ENCODE results near the gene ZBTB20. TPM values are rescaled to one million over a fixed set of nuclear protein-coding genes. Genes with fewer than 3 reads are reported as not detected.

ZBTB20 gene
- total RNA-seq, 6 experiments from 2014 or later = 8.0 to 14.1 (median 10.4) TPM

DNA sequence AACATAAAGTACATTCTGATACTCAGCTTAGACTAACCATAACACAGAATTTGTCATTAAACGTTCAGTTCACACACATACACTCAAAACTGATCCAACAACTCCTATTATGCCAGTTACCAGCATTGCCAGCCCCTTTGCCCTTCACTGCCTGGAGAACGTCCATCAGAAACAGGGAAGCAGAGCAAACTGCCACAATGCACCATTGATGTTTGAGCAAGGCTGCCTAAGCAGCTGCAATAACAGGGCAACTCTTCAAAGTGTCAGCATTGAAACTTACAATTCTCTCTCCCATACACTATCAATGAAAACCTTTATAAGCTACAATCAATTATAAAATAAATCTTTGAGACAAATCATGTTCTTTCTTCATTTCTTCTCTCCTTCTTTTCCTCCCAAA is 85.1 kb downstream of the ZBTB20 start:
- H3K27ac Mint-ChIP-seq = peak overlapping the region; percentile 30; the same call in 1 of the 2 replicates
- no peak for DNase-seq

DNA sequence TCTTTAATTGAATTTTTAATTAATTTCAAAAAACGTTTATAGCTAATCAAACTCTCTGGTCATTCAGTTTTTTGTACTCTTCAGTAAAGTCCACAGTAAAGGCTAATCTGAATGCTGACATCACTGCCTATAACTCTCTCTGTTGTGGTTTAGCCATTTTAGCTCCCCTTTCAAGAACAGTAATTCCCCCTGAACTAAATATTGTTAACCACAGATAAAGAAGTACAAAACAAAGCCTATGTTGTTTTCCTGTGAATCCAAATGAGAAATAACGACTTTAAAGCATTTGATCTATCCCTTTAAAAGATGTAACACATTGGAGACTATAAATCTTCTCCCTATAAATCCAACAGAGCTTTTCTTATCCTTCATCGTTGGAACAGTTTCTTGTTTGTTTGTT is 94.2 kb downstream of the ZBTB20 start:
- no peaks in the 10 kb centered on the region for H3K36me3 Mint-ChIP-seq (ENCODE audit: low read depth)
- no peaks in the 10 kb centered on the region for H3K4me1 Mint-ChIP-seq (ENCODE audit: low read depth)
- TF ChIP-seq, protein P1, sequence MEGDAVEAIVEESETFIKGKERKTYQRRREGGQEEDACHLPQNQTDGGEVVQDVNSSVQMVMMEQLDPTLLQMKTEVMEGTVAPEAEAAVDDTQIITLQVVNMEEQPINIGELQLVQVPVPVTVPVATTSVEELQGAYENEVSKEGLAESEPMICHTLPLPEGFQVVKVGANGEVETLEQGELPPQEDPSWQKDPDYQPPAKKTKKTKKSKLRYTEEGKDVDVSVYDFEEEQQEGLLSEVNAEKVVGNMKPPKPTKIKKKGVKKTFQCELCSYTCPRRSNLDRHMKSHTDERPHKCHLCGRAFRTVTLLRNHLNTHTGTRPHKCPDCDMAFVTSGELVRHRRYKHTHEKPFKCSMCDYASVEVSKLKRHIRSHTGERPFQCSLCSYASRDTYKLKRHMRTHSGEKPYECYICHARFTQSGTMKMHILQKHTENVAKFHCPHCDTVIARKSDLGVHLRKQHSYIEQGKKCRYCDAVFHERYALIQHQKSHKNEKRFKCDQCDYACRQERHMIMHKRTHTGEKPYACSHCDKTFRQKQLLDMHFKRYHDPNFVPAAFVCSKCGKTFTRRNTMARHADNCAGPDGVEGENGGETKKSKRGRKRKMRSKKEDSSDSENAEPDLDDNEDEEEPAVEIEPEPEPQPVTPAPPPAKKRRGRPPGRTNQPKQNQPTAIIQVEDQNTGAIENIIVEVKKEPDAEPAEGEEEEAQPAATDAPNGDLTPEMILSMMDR (IDR thresholded peaks at IDR 0.05) = no peak
- no peak overlapping the region for H3K4me3 Mint-ChIP-seq
- DNase-seq = no peak
- no peaks in the 10 kb centered on the region for H3K9me3 Mint-ChIP-seq
- H3K27ac Mint-ChIP-seq = no peak overlapping the region
- H3K27me3 Mint-ChIP-seq (ENCODE audit: insufficient read depth) = no peaks in the 10 kb centered on the region; the same call in 1 of the 2 replicates

More for the DNA sequence above, 85.1 kb downstream of the ZBTB20 start:
- Mint-ChIP-seq H3K9me3 (no peaks in the 10 kb centered on the region; the same call in 1 of the 2 replicates), H3K4me3 (peak overlapping the region; percentile 35), H3K27me3 (ENCODE audit: insufficient read depth) (no peaks in the 10 kb centered on the region; the same call in none of the 2 replicates), H3K36me3 (ENCODE audit: low read depth) (peaks cover 12% of the 10 kb centered on the region; the same call in 1 of the 2 replicates), H3K4me1 (ENCODE audit: low read depth) (peaks cover 25% of the 10 kb centered on the region)
- TF ChIP-seq, protein P1 (IDR thresholded peaks at IDR 0.05) = no peak

- TF ChIP-seq, protein P1 (IDR thresholded peaks at IDR 0.05) = no peak
- DNase-seq = no peak
- Mint-ChIP-seq H3K9me3 (no peaks in the 10 kb centered on the region), H3K4me3 (peak overlapping the region; percentile 31; the same call in 1 of the 2 replicates), H3K27me3 (ENCODE audit: insufficient read depth) (no peaks in the 10 kb centered on the region), H3K36me3 (ENCODE audit: low read depth) (no peaks in the 10 kb centered on the region), H3K4me1 (ENCODE audit: low read depth) (peaks cover 38% of the 10 kb centered on the region), H3K27ac (no peak overlapping the region; the same call in 1 of the 2 replicates)
Measured at GRCh38 chr3:115042351-115042750, 104.7 kb downstream of the ZBTB20 start.

DNA sequence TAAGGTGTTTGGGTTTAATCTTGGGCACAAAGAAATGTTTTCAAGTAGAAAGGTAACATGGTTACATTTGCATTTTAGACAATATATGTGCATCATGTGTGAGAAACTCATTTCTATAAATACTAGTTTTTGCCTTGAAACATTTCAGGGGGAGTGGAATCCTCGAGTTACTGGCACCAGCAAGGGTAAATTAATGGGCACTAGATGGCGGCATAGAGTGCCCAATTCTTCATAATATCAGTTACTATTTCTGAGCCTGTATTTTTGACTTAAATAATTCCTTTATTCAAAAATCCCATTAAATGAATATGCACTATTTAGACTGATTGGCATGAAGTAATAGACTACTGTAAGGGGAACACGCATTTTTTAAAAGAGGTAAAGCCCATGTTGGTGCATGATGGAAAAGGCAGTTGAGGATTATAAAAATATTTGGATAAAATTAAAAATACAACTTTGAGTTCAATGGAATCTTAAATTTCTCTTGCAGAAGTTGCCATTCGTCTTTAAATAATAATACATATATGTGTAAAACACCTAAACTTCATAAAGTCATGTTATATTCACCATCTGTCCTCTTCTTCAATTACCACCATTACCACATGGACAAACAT is 106.3 kb downstream of the ZBTB20 start:
- H3K4me1 Mint-ChIP-seq (ENCODE audit: low read depth) = peaks cover 38% of the 10 kb centered on the region
- H3K9me3 Mint-ChIP-seq = no peaks in the 10 kb centered on the region
- DNase-seq = peak; percentile 43
- H3K4me3 Mint-ChIP-seq = no peak overlapping the region
- TF ChIP-seq, protein P1 (IDR thresholded peaks at IDR 0.05) = peak; percentile 89
- no peaks in the 10 kb centered on the region for H3K36me3 Mint-ChIP-seq (ENCODE audit: low read depth)
- H3K27ac Mint-ChIP-seq = no peak overlapping the region
- no peaks in the 10 kb centered on the region; the same call in 1 of the 2 replicates for H3K27me3 Mint-ChIP-seq (ENCODE audit: insufficient read depth)

DNA sequence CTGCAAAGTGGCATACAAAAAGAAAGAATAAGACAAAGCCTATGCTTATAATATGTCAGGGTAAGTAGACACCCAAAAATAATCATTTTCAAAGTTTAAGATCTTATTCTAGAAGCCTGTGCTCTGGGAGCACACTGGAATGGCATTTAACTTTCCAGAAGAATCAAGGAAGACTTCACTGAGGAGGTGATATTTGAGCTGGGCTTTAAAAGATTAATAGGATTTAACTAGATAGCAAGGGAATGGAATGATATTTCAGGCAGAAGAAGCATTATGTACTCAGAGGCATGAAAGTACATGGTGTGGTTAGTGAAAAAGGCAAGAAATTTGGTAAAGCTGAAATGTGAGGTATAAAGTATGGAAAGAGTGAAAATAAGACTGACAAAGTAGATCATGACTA is 106.8 kb downstream of the ZBTB20 start:
- no peaks in the 10 kb centered on the region for H3K36me3 Mint-ChIP-seq (ENCODE audit: low read depth)
- TF ChIP-seq, protein P1 (IDR thresholded peaks at IDR 0.05) = no peak
- H3K9me3 Mint-ChIP-seq = no peaks in the 10 kb centered on the region
- no peak overlapping the region for H3K27ac Mint-ChIP-seq
- peaks cover 38% of the 10 kb centered on the region for H3K4me1 Mint-ChIP-seq (ENCODE audit: low read depth)
- H3K27me3 Mint-ChIP-seq (ENCODE audit: insufficient read depth) = no peaks in the 10 kb centered on the region; the same call in 1 of the 2 replicates
- H3K4me3 Mint-ChIP-seq = no peak overlapping the region
- DNase-seq = no peak

Measured in HFFc6 (cell line).